ENCODE results near the gene CUL3.

The CUL3 gene

DNA sequence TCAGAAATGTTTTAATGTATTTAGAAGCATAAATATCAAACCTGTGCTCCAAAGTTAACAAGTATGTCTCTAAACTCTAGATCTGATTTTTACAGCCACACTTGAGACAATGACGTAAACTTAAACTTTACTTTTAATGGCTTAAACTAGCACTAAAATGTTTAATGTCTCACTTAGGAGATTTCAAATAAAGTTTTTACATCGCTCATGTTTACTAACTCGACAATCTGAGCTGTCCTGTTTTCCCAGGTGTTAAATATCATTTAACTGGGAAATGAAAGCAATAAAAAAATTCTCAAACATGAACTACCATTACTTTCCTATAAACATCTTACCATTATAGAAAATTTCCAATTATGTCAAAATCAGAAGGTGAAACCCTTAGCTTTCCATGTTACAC lies 113.0 kb downstream of the CUL3 start:
- H3K4me3 ChIP-seq (ENCODE audit: extremely low read depth, insufficient read depth, low read length, poor library complexity, severe bottlenecking), result no peak overlapping the region
- H3K9me3 ChIP-seq (ENCODE audit: control insufficient read depth, low read length), result no peaks in the 10 kb centered on the region
- peaks cover 43% of the 10 kb centered on the region for H3K36me3 ChIP-seq (ENCODE audit: control insufficient read depth, insufficient read depth, low read length)
- H3K27ac ChIP-seq (ENCODE audit: low read depth, low read length, severe bottlenecking), result no peak overlapping the region
- no CpG with 5 or more reads among the region's 3 CpGs for WGBS, 2 experiments (ENCODE audit: insufficient coverage in 2 of 2)
- H3K4me1 ChIP-seq (ENCODE audit: control insufficient read depth, insufficient read depth, low read length, poor library complexity, severe bottlenecking), result no peaks in the 10 kb centered on the region

DNA sequence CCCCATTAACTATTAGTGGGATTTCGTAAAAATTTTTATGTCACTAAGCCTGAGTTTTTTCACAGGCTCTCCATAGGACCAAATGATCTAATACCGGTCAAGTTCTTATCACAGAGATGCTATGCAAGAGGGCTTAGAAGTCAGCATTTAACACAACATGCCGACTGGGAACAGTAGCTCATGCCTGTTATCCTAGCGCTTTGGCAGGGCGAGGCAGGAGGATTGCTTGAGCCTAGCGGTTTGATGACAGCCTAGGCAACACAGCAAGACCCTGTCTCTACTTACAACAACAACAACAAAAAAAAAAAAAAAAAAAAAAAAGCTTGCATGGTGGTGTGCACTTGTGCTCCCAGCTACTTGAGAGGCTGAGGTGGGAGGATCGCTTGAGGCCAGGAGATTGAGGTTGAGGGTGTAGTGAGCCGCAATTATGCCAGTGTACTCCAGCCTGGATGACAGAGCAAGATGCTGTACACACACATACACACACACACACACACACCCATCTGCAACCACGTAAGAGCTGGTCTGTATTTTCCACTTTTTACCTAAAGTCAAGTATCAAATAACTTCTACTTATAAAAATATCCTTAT lies 115.7 kb downstream of the CUL3 start:
- H3K4me3 ChIP-seq (ENCODE audit: extremely low read depth, insufficient read depth, low read length, poor library complexity, severe bottlenecking), result no peak overlapping the region
- 100% methylated on average over 1 to 4 of the region's 9 CpGs for WGBS, 2 experiments (ENCODE audit: insufficient coverage in 2 of 2)
- H3K4me1 ChIP-seq (ENCODE audit: control insufficient read depth, insufficient read depth, low read length, poor library complexity, severe bottlenecking), result no peaks in the 10 kb centered on the region
- no peaks in the 10 kb centered on the region for H3K9me3 ChIP-seq (ENCODE audit: control insufficient read depth, low read length)
- H3K36me3 ChIP-seq (ENCODE audit: control insufficient read depth, insufficient read depth, low read length), result peaks cover 17% of the 10 kb centered on the region
- no peak overlapping the region for H3K27ac ChIP-seq (ENCODE audit: low read depth, low read length, severe bottlenecking)

DNA sequence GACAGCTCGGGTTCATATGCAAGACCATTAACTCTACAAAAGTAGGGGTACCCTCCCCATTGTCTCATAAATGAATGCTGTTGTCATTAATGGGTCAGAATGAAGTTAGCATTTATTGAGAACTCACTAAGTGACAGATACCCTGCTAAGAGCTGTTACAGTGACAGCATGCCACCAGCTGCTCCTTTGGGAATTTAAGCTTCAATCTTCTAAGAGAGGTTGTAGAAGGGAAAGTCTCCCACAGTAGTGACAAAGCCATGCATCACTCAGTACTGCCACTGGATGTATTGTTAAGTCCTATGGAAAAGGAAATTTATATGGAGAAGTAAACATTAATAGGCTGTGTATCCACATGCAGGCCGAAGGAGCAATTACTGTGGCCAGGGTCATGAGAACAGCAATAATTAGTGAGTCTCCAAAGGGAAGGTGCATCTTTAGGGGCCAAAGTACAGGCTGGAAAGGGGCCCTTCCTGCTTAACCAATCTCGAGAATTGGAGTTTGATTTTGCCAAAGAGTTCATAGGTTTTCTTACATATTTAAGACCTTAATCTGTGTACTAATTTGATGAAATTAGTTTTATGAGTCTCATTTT lies 118.8 kb downstream of the CUL3 start:
- no peaks in the 10 kb centered on the region for H3K4me1 ChIP-seq (ENCODE audit: control insufficient read depth, insufficient read depth, low read length, poor library complexity, severe bottlenecking)
- 68 to 94% methylated on average over 1 to 2 of the region's 3 CpGs for WGBS, 2 experiments (ENCODE audit: insufficient coverage in 2 of 2)
- H3K4me3 ChIP-seq (ENCODE audit: extremely low read depth, insufficient read depth, low read length, poor library complexity, severe bottlenecking), result no peak overlapping the region
- no peaks in the 10 kb centered on the region for H3K36me3 ChIP-seq (ENCODE audit: control insufficient read depth, insufficient read depth, low read length)
- H3K9me3 ChIP-seq (ENCODE audit: control insufficient read depth, low read length), result no peaks in the 10 kb centered on the region
- no peak overlapping the region for H3K27ac ChIP-seq (ENCODE audit: low read depth, low read length, severe bottlenecking)

DNA sequence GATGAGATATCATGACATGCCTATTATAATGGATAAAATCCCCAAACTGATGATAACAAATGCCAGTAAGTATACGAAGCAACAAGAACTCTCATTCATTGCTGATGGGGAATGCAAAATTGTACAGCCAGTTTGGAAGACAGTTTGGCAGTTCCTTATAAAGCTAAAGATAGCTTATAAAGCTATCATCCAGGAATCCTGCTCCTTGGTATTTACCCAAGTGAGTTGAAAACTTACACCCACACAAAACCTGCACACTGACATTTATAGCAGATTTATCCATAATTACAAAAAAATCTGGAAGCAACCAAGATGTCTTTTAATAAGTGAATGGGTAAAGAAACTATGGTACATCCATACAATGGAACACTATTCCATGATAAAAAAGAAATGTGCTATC lies 123.8 kb downstream of the CUL3 start:
- Histone ChIP-seq H3K9me3 (ENCODE audit: control insufficient read depth, low read length) (no peaks in the 10 kb centered on the region), H3K36me3 (ENCODE audit: control insufficient read depth, insufficient read depth, low read length) (no peaks in the 10 kb centered on the region), H3K4me1 (ENCODE audit: control insufficient read depth, insufficient read depth, low read length, poor library complexity, severe bottlenecking) (no peaks in the 10 kb centered on the region), H3K4me3 (ENCODE audit: extremely low read depth, insufficient read depth, low read length, poor library complexity, severe bottlenecking) (no peak overlapping the region), H3K27ac (ENCODE audit: low read depth, low read length, severe bottlenecking) (no peak overlapping the region)
- WGBS, 2 experiments (ENCODE audit: insufficient coverage in 2 of 2), result no CpG with 5 or more reads among the region's 1 CpG

DNA sequence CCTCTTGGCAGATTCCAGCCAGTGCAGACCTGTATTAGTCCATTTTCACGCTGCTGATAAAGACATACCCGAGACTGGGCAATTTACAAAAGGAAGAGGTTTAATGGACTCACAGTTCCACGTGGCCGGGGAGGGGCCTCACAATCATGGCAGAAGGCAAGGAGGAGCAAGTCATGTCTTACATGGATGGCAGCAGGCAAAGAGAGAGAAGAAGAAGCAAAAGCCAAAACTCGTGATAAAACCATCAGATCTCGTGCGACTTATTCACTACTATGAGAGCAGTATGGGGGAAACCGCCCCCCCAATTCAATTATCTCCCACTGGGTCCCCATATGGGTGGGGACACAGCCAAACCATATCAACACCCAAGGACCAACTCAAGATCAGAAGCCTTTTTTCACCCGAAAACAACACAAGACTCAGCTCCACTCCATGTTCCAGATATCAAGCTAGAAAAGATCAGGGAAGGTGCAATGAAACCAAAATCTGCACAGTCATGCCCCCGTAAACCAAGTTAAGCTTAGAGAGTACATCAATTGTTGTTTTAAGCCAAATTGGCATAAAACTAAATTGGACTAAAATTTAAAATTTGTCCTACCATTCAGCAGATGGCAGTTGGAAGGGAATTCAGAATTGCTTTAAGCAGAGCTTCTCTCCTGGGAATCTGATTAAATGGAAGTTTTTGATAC lies 127.6 kb downstream of the CUL3 start:
- no peaks in the 10 kb centered on the region for H3K9me3 ChIP-seq (ENCODE audit: control insufficient read depth, low read length)
- no peaks in the 10 kb centered on the region for H3K36me3 ChIP-seq (ENCODE audit: control insufficient read depth, insufficient read depth, low read length)
- no peak overlapping the region for H3K27ac ChIP-seq (ENCODE audit: low read depth, low read length, severe bottlenecking)
- H3K4me3 ChIP-seq (ENCODE audit: extremely low read depth, insufficient read depth, low read length, poor library complexity, severe bottlenecking), result no peak overlapping the region
- no peaks in the 10 kb centered on the region for H3K4me1 ChIP-seq (ENCODE audit: control insufficient read depth, insufficient read depth, low read length, poor library complexity, severe bottlenecking)
- 89 to 92% methylated on average over 6 to 8 of the region's 10 CpGs for WGBS, 2 experiments (ENCODE audit: insufficient coverage in 2 of 2)

DNA sequence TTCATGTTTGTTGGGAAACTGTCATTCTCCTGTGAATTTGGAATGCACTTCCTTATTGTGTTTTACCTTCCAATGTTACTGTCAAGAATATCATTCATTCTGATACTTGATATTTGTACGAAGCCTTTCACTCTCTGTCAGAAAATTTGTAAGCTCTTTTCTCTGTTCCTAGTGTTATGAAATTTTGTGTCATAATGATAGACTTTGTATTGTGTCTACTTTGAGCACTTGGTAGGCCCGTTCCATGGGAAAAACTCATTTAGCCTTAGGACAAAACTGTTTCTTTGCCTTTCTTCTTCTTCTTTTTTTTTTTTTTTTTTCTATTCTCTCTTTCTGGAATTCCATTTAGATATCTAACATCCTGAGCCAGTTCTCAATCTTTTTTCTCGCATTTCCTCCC lies 131.3 kb downstream of the CUL3 start:
- WGBS, 2 experiments (ENCODE audit: insufficient coverage in 2 of 2), result no CpG with 5 or more reads among the region's 3 CpGs
- Histone ChIP-seq H3K36me3 (ENCODE audit: control insufficient read depth, insufficient read depth, low read length) (no peaks in the 10 kb centered on the region), H3K4me3 (ENCODE audit: extremely low read depth, insufficient read depth, low read length, poor library complexity, severe bottlenecking) (no peak overlapping the region), H3K9me3 (ENCODE audit: control insufficient read depth, low read length) (no peaks in the 10 kb centered on the region), H3K27ac (ENCODE audit: low read depth, low read length, severe bottlenecking) (no peak overlapping the region), H3K4me1 (ENCODE audit: control insufficient read depth, insufficient read depth, low read length, poor library complexity, severe bottlenecking) (no peaks in the 10 kb centered on the region)

DNA sequence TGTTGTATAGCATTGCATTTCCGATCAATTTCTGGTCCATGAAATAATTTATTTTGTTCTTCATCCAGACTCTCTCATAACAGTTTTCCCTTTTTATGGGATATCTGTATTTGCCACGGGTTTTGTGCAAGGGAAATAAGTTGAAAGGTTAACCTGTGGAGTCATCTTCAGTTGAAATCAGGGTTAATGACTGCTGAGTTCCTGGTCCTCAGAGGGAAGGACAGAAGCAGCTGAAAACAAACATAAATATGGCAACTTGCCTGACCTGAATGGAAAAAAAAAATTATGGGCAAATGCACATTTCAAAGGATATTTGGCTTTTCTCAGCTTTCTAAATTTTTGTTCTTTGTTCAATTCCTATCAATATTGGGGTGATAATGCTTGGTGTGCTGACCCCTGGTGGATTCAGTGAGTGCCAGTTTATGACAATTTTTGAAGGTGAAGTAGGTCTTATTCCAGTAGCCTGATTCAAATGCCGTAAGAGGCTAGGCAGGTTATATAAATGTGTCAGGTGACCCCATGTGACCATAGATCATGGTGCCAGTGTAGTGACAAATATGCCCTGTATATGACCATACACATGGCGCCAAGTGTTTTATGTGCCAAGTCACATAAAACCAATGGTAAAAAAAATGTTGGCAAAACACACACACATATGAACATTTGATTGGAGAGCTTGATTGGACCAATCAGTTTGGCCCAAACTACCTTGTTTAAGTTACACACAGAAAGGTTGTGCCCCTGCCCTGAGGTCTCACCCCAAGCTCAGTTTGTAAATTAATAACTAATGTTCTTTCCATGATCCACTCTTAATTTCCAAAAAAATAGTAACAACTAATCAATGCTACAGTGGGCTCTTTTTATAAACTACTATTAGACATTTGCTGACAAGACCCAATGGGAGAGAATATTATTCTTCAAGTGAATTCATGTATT lies 135.7 kb downstream of the CUL3 start:
- H3K9me3 ChIP-seq (ENCODE audit: control insufficient read depth, low read length), result no peaks in the 10 kb centered on the region
- H3K36me3 ChIP-seq (ENCODE audit: control insufficient read depth, insufficient read depth, low read length), result no peaks in the 10 kb centered on the region
- H3K27ac ChIP-seq (ENCODE audit: low read depth, low read length, severe bottlenecking), result no peak overlapping the region
- no peak overlapping the region for H3K4me3 ChIP-seq (ENCODE audit: extremely low read depth, insufficient read depth, low read length, poor library complexity, severe bottlenecking)
- 68 to 75% methylated on average over 1 to 3 of the region's 4 CpGs for WGBS, 2 experiments (ENCODE audit: insufficient coverage in 2 of 2)
- no peaks in the 10 kb centered on the region for H3K4me1 ChIP-seq (ENCODE audit: control insufficient read depth, insufficient read depth, low read length, poor library complexity, severe bottlenecking)

DNA sequence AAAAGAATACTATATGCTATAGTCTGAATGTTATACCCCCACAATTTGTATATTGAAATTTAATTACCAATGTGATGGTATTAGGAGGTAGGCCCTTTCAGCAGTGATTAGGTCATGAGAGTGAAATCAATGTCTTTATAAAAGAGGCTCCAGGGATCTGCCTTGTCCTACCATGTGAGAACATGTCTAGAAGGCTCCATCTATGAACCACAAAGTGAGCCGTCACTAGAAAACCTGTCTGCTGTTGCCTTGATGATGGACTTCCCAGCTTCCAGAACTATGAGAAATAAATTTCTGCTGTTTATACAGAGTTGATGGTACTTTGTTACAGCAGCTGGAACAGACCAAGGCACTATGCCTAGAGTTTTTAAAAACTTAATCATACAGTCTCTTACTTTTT lies 136.9 kb downstream of the CUL3 start:
- H3K9me3 ChIP-seq (ENCODE audit: control insufficient read depth, low read length), result no peaks in the 10 kb centered on the region
- no peaks in the 10 kb centered on the region for H3K36me3 ChIP-seq (ENCODE audit: control insufficient read depth, insufficient read depth, low read length)
- no peak overlapping the region for H3K4me3 ChIP-seq (ENCODE audit: extremely low read depth, insufficient read depth, low read length, poor library complexity, severe bottlenecking)
- H3K27ac ChIP-seq (ENCODE audit: low read depth, low read length, severe bottlenecking), result no peak overlapping the region
- no peaks in the 10 kb centered on the region for H3K4me1 ChIP-seq (ENCODE audit: control insufficient read depth, insufficient read depth, low read length, poor library complexity, severe bottlenecking)
- 100% methylated on average over 1 of the region's 1 CpG; no CpG with 5 or more reads in 1 of the 2 experiments for WGBS, 2 experiments (ENCODE audit: insufficient coverage in 2 of 2)

DNA sequence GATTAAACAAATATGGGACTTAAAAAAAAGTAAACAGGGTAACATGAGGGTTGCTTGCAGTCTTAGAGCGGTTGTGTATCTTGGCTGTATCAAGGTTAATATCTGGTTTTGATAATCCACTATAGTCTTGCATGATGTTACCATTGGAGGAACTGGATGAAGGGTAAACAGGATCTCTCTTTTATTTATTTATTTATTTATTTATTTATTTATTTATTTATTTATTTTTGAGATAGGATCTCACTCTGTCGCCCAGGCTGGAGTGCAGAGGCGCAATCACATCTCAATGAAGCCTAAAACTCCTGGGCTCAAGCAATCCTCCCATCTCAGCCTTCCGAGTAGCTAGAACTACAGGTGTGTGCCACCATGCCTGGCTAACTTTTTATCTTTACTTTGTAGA lies 140.4 kb downstream of the CUL3 start:
- 91 to 100% methylated on average over 2 to 3 of the region's 4 CpGs for WGBS, 2 experiments (ENCODE audit: insufficient coverage in 2 of 2)
- H3K27ac ChIP-seq (ENCODE audit: low read depth, low read length, severe bottlenecking), result no peak overlapping the region
- no peaks in the 10 kb centered on the region for H3K4me1 ChIP-seq (ENCODE audit: control insufficient read depth, insufficient read depth, low read length, poor library complexity, severe bottlenecking)
- no peak overlapping the region for H3K4me3 ChIP-seq (ENCODE audit: extremely low read depth, insufficient read depth, low read length, poor library complexity, severe bottlenecking)
- no peaks in the 10 kb centered on the region for H3K9me3 ChIP-seq (ENCODE audit: control insufficient read depth, low read length)
- no peaks in the 10 kb centered on the region for H3K36me3 ChIP-seq (ENCODE audit: control insufficient read depth, insufficient read depth, low read length)

DNA sequence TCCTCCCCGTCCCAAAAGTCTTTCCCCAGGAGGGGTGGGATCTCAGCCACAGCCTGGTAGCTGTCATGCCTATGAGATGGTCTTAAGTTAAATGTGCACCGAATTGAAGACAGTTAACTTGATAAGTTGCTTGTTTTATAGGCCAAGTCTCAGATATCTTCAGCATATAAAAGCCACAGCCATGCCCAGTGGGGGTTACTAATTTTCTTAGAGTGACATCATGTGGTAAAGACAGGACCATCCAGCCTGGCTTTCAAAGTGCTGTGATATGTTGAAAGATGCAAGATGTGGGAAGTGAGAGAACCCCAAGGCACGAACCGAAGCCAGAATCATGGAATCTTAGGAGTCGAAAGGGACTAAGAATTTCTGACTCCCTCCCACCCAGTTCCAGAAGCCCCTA lies 141.1 kb downstream of the CUL3 start:
- Histone ChIP-seq H3K36me3 (ENCODE audit: control insufficient read depth, insufficient read depth, low read length) (no peaks in the 10 kb centered on the region), H3K27ac (ENCODE audit: low read depth, low read length, severe bottlenecking) (no peak overlapping the region), H3K4me1 (ENCODE audit: control insufficient read depth, insufficient read depth, low read length, poor library complexity, severe bottlenecking) (no peaks in the 10 kb centered on the region), H3K4me3 (ENCODE audit: extremely low read depth, insufficient read depth, low read length, poor library complexity, severe bottlenecking) (no peak overlapping the region), H3K9me3 (ENCODE audit: control insufficient read depth, low read length) (no peaks in the 10 kb centered on the region)
- WGBS, 2 experiments (ENCODE audit: insufficient coverage in 2 of 2), result 88 to 93% methylated on average over 1 to 2 of the region's 5 CpGs
